ENCODE results near the gene TPSAB1. TPM values are rescaled to one million over a fixed set of nuclear protein-coding genes. Genes with fewer than 3 reads are reported as not detected.
"Not testable (repeated sequence)": the region's sequence is repeated elsewhere in the genome, so short reads cannot be mapped to it uniquely, and the experiment has no call there.

TPSAB1 gene
- total RNA-seq, 2 experiments from 2014 or later = not detected

GRCh38 chr16:1226692-1227091, 13.8 kb upstream of the TPSAB1 start:
- H3K4me3 Mint-ChIP-seq, H3K27ac Mint-ChIP-seq, H3K27me3 Mint-ChIP-seq, H3K9me3 Mint-ChIP-seq, H3K4me1 Mint-ChIP-seq, H3K36me3 Mint-ChIP-seq, DNase-seq: not testable (repeated sequence)

DNA sequence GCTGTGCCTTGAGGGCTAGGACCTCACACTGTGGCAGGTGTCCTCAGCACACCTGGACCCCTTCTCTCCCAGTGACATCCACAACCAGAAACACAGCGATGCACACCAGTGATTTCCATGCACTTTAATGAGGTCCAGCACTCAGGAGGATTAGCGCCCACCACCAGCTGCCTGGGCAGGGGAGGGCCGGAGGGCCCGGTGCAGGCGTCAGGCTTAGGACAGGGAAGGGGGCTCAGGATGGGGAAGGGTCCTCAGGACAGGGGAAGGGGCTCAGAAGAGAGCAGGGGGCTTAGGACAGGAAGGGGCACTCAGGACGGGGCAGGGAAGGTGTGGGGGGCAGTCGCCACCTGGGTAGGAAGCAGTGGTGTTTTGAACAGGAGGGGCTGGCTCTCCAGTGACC, 12.3 kb upstream of the TPSAB1 start:
- H3K4me1 Mint-ChIP-seq, H3K4me3 Mint-ChIP-seq, H3K27me3 Mint-ChIP-seq, H3K36me3 Mint-ChIP-seq, H3K9me3 Mint-ChIP-seq, DNase-seq, H3K27ac Mint-ChIP-seq: not testable (repeated sequence)

DNA sequence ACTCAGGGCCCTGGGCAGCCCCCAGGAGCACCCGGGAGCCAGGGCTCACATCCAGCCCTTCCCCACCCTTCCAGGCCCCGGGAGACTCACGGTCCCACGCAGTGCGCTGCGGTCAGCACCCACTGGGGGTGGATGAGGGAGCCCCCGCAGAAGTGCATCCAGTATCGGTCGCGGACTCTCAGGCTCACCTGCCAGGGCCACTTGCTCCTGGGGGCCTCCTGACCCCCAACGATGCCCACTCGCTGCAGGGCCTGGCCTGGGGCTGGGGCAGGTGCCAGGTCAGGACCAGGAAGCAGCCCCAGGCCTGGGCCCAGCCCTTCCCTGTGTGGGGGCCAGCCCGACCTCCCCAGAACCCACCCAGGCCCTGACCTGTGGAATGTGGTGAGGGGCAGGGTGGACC, 11.0 kb upstream of the TPSAB1 start:
- not testable (repeated sequence) for H3K4me3 Mint-ChIP-seq, DNase-seq, H3K36me3 Mint-ChIP-seq, H3K27me3 Mint-ChIP-seq, H3K9me3 Mint-ChIP-seq, H3K4me1 Mint-ChIP-seq, H3K27ac Mint-ChIP-seq

- H3K9me3 Mint-ChIP-seq, DNase-seq, H3K27me3 Mint-ChIP-seq, H3K36me3 Mint-ChIP-seq, H3K27ac Mint-ChIP-seq, H3K4me3 Mint-ChIP-seq, H3K4me1 Mint-ChIP-seq: not testable (repeated sequence)
These were observed 10.4 kb upstream of the TPSAB1 start, which contains the start of gene TPSB2 for GRCh38 chr16:1230084-1230470. TPSB2 (minus strand) TSS chr16:1230184; CDS start chr16:1229951, 233 bp downstream.

DNA sequence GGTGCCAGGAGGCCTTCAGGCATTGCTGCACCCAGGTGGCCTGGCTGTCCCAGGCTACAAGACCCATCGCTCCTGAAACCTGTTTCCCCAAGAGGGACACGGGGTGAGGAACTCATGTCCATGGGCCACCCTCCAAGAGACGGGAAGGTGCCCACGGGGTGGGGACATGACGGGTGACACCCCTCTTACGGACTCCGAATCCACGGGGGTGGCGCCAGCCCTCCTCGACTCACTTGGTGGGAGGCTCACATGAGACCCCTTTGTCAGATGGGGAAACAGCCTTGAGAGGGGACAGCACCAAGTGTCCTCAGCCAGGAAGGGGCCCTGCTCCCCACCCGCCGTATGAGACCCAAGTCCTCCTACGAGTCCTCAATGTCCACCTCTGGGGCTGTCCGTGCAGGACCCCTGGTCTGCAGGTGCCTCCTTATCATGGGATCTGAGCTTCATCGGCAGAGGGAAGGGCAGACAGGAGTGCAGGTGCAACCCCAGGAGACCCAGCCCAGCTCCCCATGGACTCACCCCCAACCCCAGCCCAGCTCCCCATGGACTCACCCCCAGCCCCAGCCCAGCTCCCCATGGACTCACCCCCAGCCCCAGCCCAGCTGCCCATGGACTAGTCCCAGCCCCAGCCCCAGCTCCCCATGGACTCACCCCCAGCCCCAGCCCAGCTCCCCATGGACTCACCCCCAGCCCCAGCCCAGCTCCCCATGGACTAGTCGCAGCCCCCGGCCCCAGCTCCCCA, 9.9 kb upstream of the TPSAB1 start:
- H3K4me1 Mint-ChIP-seq, H3K36me3 Mint-ChIP-seq, H3K27ac Mint-ChIP-seq, H3K27me3 Mint-ChIP-seq, H3K9me3 Mint-ChIP-seq, H3K4me3 Mint-ChIP-seq, DNase-seq: not testable (repeated sequence)

DNA sequence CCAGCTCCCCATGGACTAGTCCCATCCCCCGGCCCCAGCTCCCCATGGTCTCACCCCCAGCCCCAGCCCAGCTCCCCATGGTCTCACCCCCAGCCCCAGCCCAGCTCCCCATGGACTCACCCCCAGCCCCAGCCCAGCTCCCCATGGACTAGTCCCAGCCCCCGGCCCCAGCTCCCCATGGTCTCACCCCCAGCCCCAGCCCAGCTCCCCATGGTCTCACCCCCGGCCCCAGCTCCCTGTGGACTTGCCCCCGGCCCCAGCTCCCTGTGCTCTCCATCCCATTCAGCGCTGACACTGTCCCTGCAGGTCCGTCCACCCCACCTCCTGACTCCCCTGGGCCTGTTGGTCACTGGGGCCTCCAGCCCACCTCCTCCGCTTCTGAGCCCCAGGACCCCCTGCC, 9.2 kb upstream of the TPSAB1 start:
- not testable (repeated sequence) for H3K4me1 Mint-ChIP-seq, DNase-seq, H3K36me3 Mint-ChIP-seq, H3K27me3 Mint-ChIP-seq, H3K9me3 Mint-ChIP-seq, H3K27ac Mint-ChIP-seq, H3K4me3 Mint-ChIP-seq

- H3K4me1 Mint-ChIP-seq, H3K36me3 Mint-ChIP-seq, H3K9me3 Mint-ChIP-seq, H3K27ac Mint-ChIP-seq, H3K4me3 Mint-ChIP-seq, H3K27me3 Mint-ChIP-seq, DNase-seq: not testable (repeated sequence)
These were observed 8.3 kb upstream of the TPSAB1 start for GRCh38 chr16:1232049-1232748.

GRCh38 chr16:1236659-1237058, 3.8 kb upstream of the TPSAB1 start:
- not testable (repeated sequence) for H3K27me3 Mint-ChIP-seq, H3K4me3 Mint-ChIP-seq, H3K27ac Mint-ChIP-seq, H3K36me3 Mint-ChIP-seq, H3K9me3 Mint-ChIP-seq, DNase-seq, H3K4me1 Mint-ChIP-seq

- Mint-ChIP-seq H3K4me3 (no peak overlapping the region), H3K27me3 (peaks cover 5% of the 10 kb centered on the region), H3K9me3 (no peaks in the 10 kb centered on the region), H3K36me3 (no peaks in the 10 kb centered on the region), H3K27ac (no peak overlapping the region), H3K4me1 (no peaks in the 10 kb centered on the region)
- DNase-seq = no peak
These were observed 2.5 kb upstream of the TPSAB1 start for GRCh38 chr16:1237990-1238389.

DNA sequence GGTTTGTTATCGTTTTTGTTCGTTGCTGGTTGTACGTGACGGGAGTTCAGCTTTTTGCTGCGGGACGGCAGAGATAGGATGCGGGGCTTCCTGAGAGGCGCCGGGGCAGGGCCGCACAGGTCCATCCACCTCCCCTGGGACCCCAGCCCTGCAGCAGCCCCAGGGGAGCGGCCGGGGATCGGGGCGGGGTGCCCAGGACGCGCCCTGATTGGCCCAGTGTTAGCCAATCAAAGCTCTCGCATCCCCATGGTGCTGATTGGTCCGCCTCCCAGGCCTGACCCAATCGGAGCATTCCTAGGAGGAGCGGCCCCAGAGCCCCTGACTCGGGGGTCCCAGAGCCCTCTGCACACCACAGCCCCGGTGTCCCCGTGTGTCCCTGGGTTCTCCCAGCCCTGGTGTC, 1.6 kb upstream of the TPSAB1 start:
- not testable (repeated sequence) for H3K36me3 Mint-ChIP-seq, H3K9me3 Mint-ChIP-seq, H3K27ac Mint-ChIP-seq, H3K4me1 Mint-ChIP-seq, DNase-seq, H3K27me3 Mint-ChIP-seq, H3K4me3 Mint-ChIP-seq

- not testable (repeated sequence) for H3K4me3 Mint-ChIP-seq, H3K9me3 Mint-ChIP-seq, H3K4me1 Mint-ChIP-seq
These were observed 930 bp upstream of the TPSAB1 start for GRCh38 chr16:1239575-1239974.

GRCh38 chr16:1241081-1241480, 576 bp downstream of the TPSAB1 start:
- H3K4me3 Mint-ChIP-seq, H3K36me3 Mint-ChIP-seq, H3K9me3 Mint-ChIP-seq, DNase-seq, H3K27ac Mint-ChIP-seq, H3K4me1 Mint-ChIP-seq: not testable (repeated sequence)
- peaks cover 17% of the 10 kb centered on the region for H3K27me3 Mint-ChIP-seq

More at GRCh38 chr16:1239575-1239974, 930 bp upstream of the TPSAB1 start:
- H3K36me3 Mint-ChIP-seq, H3K27ac Mint-ChIP-seq, H3K27me3 Mint-ChIP-seq, DNase-seq: not testable (repeated sequence)

GRCh38 chr16:1243363-1243762, 2.9 kb downstream of the TPSAB1 start:
- not testable (repeated sequence) for H3K9me3 Mint-ChIP-seq, DNase-seq

GRCh38 chr16:1243907-1244850, 3.7 kb downstream of the TPSAB1 start:
- H3K27ac Mint-ChIP-seq, DNase-seq, H3K4me3 Mint-ChIP-seq, H3K36me3 Mint-ChIP-seq, H3K4me1 Mint-ChIP-seq, H3K9me3 Mint-ChIP-seq: not testable (repeated sequence)
- H3K27me3 Mint-ChIP-seq = peaks cover 24% of the 10 kb centered on the region

More at GRCh38 chr16:1243363-1243762, 2.9 kb downstream of the TPSAB1 start:
- H3K27ac Mint-ChIP-seq, H3K36me3 Mint-ChIP-seq, H3K4me1 Mint-ChIP-seq, H3K4me3 Mint-ChIP-seq: not testable (repeated sequence)
- peaks cover 24% of the 10 kb centered on the region for H3K27me3 Mint-ChIP-seq

GRCh38 chr16:1244881-1245280, 4.4 kb downstream of the TPSAB1 start:
- H3K27me3 Mint-ChIP-seq = peaks cover 24% of the 10 kb centered on the region
- H3K36me3 Mint-ChIP-seq = no peaks in the 10 kb centered on the region
- no peaks in the 10 kb centered on the region for H3K4me1 Mint-ChIP-seq
- no peaks in the 10 kb centered on the region for H3K9me3 Mint-ChIP-seq
- DNase-seq = no peak
- no peak overlapping the region for H3K27ac Mint-ChIP-seq
- no peak overlapping the region for H3K4me3 Mint-ChIP-seq

Measured in activated naive CD8-positive, alpha-beta T cell treated with anti-CD3 and anti-CD28 coated beads for 36 hours (primary cell).